Measurements from ENCODE around the gene TINAGL1. TPM values are rescaled to one million over a fixed set of nuclear protein-coding genes. Genes with fewer than 3 reads are reported as not detected.

Gene TINAGL1
- total RNA-seq, 2 donors from 2014 or later, result not detected

DNA sequence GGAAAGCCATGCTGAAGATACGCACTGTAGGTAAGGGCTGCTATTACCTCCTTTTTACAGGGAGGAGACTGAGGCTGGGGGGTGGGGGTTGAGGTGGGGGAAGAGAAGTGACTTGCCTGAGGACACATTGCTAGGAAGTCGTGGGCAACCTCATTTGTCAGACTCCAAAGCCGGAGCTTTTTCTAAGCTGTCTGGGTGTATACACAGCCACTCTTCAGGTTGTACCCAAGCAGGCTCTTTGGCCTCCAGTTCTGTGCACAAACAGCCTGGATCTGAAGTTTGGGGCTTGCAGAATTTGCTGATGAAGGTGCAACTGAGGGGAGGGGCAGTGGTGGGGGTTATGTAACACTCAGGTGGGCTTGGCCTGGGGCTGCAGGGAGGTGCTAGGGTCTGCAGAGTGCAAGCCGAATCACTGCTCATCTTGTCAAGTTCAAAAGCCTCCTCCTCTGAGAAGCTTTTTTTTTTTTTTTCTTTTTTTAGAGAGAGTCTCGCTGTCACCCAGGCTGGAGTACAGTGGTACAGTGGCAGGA is 16.9 kb downstream of the TINAGL1 start:
- Mint-ChIP-seq H3K36me3 (ENCODE audit: low read depth) (peaks cover 2% of the 10 kb centered on the region), H3K4me1 (peaks cover 8% of the 10 kb centered on the region), H3K27ac (no peak overlapping the region)

DNA sequence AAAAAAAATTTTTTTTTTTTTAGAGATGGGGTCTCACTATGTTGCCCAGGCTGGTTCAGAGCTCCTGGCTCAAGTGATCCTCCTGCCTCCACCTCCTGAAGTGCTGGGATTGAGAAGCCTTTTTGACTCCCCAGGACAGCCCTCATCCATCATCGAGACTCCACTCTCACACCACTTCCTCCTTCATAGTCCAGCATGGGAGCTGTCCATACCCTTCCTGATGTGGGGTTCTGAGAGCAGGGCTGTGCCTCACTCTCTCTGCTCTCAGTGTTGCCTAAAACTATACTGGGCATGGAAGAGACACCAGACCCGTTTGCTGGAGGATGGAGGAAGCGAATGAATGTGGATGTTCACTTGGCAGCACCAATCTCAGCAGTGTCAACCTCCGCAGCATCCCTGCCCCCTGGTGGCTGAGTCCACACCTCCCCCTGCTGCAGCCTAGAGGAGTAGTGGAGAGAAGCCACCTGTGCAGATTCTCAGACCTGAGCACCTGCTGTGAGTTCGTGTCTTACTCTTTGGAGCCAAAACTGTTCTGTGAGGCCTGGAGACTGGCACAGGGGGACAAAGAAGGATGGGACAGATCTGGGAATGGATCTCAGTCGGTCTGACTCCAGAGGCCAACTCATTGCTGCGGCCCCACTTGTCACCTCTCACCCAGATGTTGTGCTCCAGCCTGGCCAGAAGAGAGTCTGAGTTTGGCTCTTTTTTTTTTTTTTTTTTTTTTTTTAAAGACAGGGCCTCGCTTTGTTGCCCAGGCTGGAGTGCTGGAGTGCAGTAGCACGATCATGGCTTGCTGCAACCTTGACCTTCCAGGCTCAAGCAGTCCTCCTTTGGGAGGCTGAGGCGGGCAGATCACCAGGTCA is 17.7 kb downstream of the TINAGL1 start:
- Mint-ChIP-seq H3K27ac (no peak overlapping the region), H3K36me3 (ENCODE audit: low read depth) (peaks cover 2% of the 10 kb centered on the region), H3K4me1 (peaks cover 7% of the 10 kb centered on the region), H3K4me3 (no peak overlapping the region), H3K27me3 (peaks cover 44% of the 10 kb centered on the region)
- no peaks in the 10 kb centered on the region for H3K9me3 ChIP-seq (ENCODE audit: control insufficient read depth, low read length, poor library complexity, severe bottlenecking)
- ATAC-seq (peak; percentile 90), DNase-seq (peak in 2 of 3 donors; percentile 34 to 64)

More for the DNA sequence above, 16.9 kb downstream of the TINAGL1 start:
- H3K4me3 Mint-ChIP-seq, result no peak overlapping the region
- H3K9me3 ChIP-seq (ENCODE audit: control insufficient read depth, low read length, poor library complexity, severe bottlenecking), result no peaks in the 10 kb centered on the region
- H3K27me3 Mint-ChIP-seq, result peaks cover 47% of the 10 kb centered on the region
- DNase-seq, result no peak
- ATAC-seq, result no peak

DNA sequence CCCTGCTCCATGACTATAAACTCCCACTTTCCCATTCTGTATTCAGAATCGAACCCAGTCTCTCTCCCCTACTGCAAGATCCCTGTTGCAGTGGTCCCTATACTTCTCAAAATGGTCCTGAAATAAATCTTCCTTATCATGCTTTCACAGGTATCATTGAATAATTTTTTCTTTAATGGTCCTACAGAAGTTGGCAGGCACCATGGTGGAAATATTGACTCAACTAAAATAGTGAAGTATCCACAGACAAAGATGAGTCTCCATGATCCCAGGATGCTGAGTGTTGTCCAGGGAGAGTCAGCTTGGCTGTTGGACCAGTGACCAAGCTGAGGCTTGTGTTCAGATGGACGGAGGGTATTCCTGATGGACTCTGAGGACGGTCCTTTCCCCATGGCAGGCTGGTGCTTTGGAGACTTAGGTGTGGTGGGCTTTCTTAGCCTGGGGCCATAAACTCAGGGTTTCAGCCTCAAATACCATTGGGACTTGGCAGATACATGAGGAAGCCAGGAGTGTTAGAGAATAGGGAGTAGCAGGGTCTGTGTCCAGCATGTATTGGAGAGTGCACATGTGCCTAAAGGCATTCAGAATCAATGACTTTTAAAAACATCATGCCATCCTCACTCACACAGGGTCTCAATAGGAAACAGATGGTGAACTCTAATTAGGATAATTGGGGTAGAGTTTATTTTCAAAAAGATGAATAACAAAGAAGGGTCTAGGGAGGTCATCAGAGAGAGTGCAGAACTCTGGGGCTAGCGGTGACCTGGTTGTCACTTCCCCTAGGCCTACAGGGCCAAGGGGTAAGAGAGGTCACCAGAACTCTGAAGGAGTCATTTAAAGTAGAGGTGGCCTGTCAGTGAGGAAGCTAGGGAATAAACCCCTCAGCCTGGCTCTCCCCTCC is 19.8 kb downstream of the TINAGL1 start:
- no peaks in the 10 kb centered on the region for H3K9me3 ChIP-seq (ENCODE audit: control insufficient read depth, low read length, poor library complexity, severe bottlenecking)
- H3K36me3 Mint-ChIP-seq (ENCODE audit: low read depth), result peaks cover 2% of the 10 kb centered on the region
- peaks cover 29% of the 10 kb centered on the region for H3K27me3 Mint-ChIP-seq
- no peak for ATAC-seq
- H3K4me3 Mint-ChIP-seq, result no peak overlapping the region
- peaks cover 4% of the 10 kb centered on the region for H3K4me1 Mint-ChIP-seq
- no peak for DNase-seq
- H3K27ac Mint-ChIP-seq, result no peak overlapping the region

DNA sequence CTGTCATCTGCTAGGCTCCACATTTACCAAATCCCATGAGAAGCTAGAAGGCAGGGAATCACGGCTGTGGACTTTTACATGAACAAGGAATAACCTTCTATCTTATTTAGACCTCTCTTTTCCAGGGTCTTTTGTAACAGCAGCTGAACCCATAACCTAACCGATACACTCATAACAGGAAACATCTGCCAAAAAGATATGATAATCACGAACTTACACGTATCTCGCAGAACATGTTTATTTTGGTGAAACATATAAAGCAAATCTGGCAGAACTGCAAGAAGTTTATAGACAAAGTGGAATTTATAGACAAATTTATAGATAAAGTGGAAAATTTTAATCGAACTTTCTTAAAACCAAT is 20.4 kb downstream of the TINAGL1 start:
- H3K9me3 ChIP-seq (ENCODE audit: control insufficient read depth, low read length, poor library complexity, severe bottlenecking), result no peaks in the 10 kb centered on the region
- Mint-ChIP-seq H3K27me3 (peaks cover 23% of the 10 kb centered on the region), H3K27ac (no peak overlapping the region), H3K4me3 (no peak overlapping the region), H3K36me3 (ENCODE audit: low read depth) (no peaks in the 10 kb centered on the region), H3K4me1 (peaks cover 2% of the 10 kb centered on the region)
- DNase-seq, result no peak
- no peak for ATAC-seq

DNA sequence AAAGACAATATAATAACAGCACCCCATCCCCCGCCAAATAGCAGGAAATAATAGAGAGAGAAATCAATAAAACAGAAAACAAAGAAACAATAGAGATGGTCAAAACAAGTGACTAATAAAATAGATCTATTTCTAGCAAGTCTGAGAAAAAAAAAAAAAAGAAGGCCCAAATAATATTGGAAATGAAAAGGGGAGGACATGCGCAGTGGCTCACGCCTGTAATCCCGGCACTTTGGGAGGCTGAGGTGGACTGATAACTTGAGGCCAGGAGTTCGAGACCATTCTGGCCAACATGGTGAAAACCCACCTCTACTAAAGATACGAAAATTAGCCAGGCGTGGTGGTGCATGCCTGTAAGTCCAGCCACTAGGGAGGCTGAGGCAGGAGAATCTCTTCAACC is 22.7 kb downstream of the TINAGL1 start:
- no peak for DNase-seq
- Mint-ChIP-seq H3K36me3 (ENCODE audit: low read depth) (no peaks in the 10 kb centered on the region), H3K4me3 (no peak overlapping the region), H3K4me1 (no peaks in the 10 kb centered on the region), H3K27me3 (peaks cover 11% of the 10 kb centered on the region), H3K27ac (no peak overlapping the region)
- no peak for ATAC-seq
- H3K9me3 ChIP-seq (ENCODE audit: control insufficient read depth, low read length, poor library complexity, severe bottlenecking), result no peaks in the 10 kb centered on the region

DNA sequence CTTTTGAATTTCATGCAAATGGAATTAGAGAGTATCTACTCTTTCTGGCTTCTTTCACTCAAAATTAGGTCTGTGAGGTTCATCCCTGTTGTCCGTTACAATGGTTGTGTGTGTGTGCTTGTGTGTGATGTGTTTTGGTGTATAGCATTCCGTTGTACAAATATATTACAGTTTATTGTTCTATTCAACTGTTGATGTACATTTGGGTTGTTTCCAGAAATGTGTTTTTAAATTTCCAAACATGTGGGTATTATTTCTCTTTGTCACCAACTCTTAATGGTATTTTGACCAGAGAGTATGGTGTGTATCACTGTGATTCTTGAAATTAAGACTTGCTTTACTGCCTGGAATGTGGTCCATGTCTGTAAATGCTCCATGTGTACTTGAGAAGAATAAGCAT is 24.3 kb downstream of the TINAGL1 start:
- no peak for ATAC-seq
- H3K9me3 ChIP-seq (ENCODE audit: control insufficient read depth, low read length, poor library complexity, severe bottlenecking), result no peaks in the 10 kb centered on the region

DNA sequence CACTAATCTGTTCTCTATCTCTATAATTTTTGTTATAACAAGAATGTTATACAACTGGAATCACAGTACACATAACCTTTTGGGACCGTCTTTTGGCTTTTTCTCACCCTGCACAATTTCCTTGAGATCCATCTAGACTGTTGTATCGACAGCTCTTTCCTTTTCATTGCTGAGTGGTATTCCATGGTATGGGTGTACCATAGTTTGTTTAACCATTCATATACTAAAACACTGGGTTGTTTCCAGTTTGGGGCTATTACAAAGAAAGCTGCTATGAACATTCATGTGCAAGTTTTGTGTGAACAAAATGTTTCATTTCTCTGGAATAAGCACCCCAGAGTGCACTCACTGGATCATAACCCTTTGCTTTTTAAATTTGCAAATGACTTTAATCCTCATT is 25.8 kb downstream of the TINAGL1 start:
- H3K9me3 ChIP-seq (ENCODE audit: control insufficient read depth, low read length, poor library complexity, severe bottlenecking), result no peaks in the 10 kb centered on the region
- Mint-ChIP-seq H3K27ac (no peak overlapping the region), H3K4me1 (no peaks in the 10 kb centered on the region), H3K4me3 (no peak overlapping the region), H3K36me3 (ENCODE audit: low read depth) (no peaks in the 10 kb centered on the region), H3K27me3 (peaks cover 9% of the 10 kb centered on the region)
- ATAC-seq (no peak), DNase-seq (no peak)

More for the DNA sequence above, 24.3 kb downstream of the TINAGL1 start:
- H3K27me3 Mint-ChIP-seq, result peaks cover 9% of the 10 kb centered on the region
- no peaks in the 10 kb centered on the region for H3K36me3 Mint-ChIP-seq (ENCODE audit: low read depth)
- H3K4me1 Mint-ChIP-seq, result no peaks in the 10 kb centered on the region
- no peak for DNase-seq
- H3K27ac Mint-ChIP-seq, result no peak overlapping the region
- no peak overlapping the region for H3K4me3 Mint-ChIP-seq

DNA sequence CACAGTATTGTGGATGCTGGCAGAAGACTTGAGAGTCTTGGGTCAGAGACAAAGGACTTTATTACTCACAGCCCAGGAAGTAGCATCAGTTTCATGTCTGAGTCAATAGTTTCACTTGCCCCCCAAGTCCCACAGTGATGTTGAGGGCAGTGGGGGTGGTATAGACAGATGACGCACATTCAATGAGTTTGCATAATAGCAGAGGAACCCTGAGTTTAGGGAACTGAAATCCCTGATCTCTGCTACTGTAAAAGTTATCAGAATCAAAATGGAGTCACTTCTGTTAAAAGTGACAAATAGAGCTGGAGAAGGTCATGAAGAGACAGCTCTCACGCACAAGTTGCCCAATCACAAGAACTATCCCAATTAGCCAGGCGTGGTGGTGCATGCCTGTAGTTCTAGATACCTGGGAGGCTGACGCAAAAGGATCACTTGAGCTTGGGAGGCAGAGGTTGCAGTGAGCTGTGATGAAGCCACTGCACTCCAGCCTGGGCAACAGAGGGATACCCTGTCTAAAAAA is 29.7 kb downstream of the TINAGL1 start:
- DNase-seq (no peak), ATAC-seq (peak; percentile 49)
- no peak overlapping the region for H3K4me3 Mint-ChIP-seq
- H3K27ac Mint-ChIP-seq, result no peak overlapping the region
- H3K4me1 Mint-ChIP-seq, result no peaks in the 10 kb centered on the region
- H3K27me3 Mint-ChIP-seq, result peaks cover 28% of the 10 kb centered on the region
- H3K36me3 Mint-ChIP-seq (ENCODE audit: low read depth), result peaks cover 3% of the 10 kb centered on the region
- H3K9me3 ChIP-seq (ENCODE audit: control insufficient read depth, low read length, poor library complexity, severe bottlenecking), result no peaks in the 10 kb centered on the region

DNA sequence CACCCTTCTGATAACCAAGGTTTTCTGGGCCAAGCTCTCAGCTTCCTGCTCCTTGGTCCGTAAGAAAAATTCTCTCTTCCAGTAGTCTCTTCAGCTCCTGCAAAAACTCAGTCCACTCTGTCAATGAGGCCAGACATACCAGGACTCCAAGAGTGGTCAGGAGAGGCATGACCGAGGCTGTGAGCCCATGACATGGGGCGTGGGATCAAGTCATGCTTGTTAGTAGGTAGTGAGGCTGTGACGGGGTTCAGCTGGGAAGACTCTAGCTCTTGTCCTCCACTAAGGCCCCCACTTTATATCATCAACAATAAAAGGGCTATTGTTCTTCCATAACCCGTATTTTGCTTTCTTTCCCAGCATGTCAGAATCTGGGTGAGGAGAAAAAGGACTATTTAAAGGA is 31.0 kb downstream of the TINAGL1 start:
- Mint-ChIP-seq H3K36me3 (ENCODE audit: low read depth) (peaks cover 3% of the 10 kb centered on the region), H3K4me1 (no peaks in the 10 kb centered on the region), H3K27ac (peak overlapping the region; percentile 32), H3K27me3 (peaks cover 28% of the 10 kb centered on the region), H3K4me3 (no peak overlapping the region)
- ATAC-seq (no peak), DNase-seq (no peak)
- H3K9me3 ChIP-seq (ENCODE audit: control insufficient read depth, low read length, poor library complexity, severe bottlenecking), result no peaks in the 10 kb centered on the region

DNA sequence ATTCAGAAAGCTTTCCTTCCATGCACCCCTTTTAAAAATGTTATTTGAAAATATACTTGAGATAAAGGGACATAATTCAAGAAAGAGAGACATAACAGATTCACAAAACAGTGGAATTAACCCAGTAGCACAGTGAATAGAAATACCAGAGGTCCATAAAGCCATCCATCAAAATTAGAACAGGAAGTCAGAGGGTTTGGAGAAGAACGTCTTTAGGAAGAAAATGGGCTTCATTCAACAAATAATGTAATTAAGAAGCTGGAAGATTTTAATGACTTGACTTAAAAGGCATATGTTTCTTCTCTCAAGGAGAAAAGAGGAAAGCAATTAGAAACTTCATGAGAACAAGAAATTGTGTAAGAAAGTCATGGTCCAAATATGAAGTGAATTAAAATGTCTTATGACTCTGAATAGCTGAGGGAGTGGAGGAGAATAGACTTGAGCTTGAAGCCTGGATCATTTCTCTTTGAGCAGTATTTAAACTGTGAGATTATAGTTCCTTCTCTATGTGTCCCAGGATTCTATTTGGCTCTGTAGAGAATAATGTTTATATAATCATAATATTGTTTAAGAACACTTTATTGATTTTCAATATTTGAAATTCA is 33.3 kb downstream of the TINAGL1 start:
- H3K4me1 Mint-ChIP-seq, result no peaks in the 10 kb centered on the region

DNA sequence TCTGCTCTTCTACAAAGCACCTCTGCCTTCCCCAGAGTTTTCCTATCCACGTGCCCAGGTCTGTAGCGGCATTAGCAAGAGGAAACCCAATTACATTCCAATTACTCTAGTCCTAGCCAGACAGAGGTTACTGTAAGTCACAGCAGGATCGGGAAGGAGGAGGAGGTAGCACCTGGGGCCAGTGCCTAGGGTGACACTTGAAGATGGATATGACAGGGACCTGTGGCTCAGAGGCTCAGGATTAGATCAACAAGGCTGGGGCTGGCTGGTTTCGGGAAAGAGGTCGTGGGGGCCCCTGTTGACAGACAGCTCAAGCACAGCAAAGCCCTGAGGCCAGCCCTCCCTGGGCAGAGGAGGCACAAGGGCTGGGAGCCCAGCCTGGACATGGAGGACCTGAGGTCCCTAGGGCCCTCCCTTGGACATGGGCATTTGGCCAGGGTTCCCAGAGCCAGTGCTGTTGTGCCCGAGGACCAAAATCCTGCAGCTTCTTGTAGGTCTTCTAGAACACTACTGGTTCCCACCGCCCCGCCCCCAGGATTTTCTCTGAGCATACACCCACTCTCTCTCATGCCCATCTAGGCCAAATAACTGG is 38.2 kb downstream of the TINAGL1 start:
- Mint-ChIP-seq H3K4me3 (no peak overlapping the region), H3K36me3 (ENCODE audit: low read depth) (peaks cover 9% of the 10 kb centered on the region), H3K27ac (no peak overlapping the region), H3K4me1 (peaks cover 7% of the 10 kb centered on the region), H3K27me3 (peaks cover 33% of the 10 kb centered on the region)
- DNase-seq (no peak), ATAC-seq (no peak)
- no peaks in the 10 kb centered on the region for H3K9me3 ChIP-seq (ENCODE audit: control insufficient read depth, low read length, poor library complexity, severe bottlenecking)

More for the DNA sequence above, 33.3 kb downstream of the TINAGL1 start:
- H3K9me3 ChIP-seq (ENCODE audit: control insufficient read depth, low read length, poor library complexity, severe bottlenecking), result no peaks in the 10 kb centered on the region
- ATAC-seq (no peak), DNase-seq (no peak)
- Mint-ChIP-seq H3K27ac (no peak overlapping the region), H3K27me3 (peaks cover 28% of the 10 kb centered on the region), H3K36me3 (ENCODE audit: low read depth) (peaks cover 3% of the 10 kb centered on the region), H3K4me3 (no peak overlapping the region)

DNA sequence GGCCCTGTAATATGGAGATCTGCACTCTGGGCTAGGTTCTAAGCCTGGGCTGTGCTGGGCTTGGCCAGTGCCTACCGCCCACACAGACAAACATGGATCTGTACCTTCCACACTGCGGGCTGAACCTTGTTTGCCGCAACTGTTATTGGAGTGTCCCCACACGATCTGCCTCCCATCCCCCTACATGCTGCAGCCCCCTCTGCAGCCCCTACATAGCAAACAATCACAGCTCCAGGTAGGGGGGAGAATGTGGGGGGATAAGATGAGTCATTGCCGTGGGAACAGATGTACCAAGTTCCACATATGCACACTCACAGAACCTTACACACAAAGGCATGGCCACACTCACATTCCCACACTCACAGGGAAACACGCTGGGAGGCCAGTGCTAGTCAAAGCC is 39.1 kb downstream of the TINAGL1 start:
- ATAC-seq, result no peak
- no peaks in the 10 kb centered on the region for H3K9me3 ChIP-seq (ENCODE audit: control insufficient read depth, low read length, poor library complexity, severe bottlenecking)
- Mint-ChIP-seq H3K27ac (no peak overlapping the region), H3K4me3 (no peak overlapping the region), H3K36me3 (ENCODE audit: low read depth) (peaks cover 9% of the 10 kb centered on the region), H3K27me3 (peaks cover 39% of the 10 kb centered on the region), H3K4me1 (peaks cover 7% of the 10 kb centered on the region)
- DNase-seq, result no peak
